Measurements from ENCODE around the gene OLFM3. TPM values are rescaled to one million over a fixed set of nuclear protein-coding genes. Genes with fewer than 3 reads are reported as not detected.

The OLFM3 gene
- total RNA-seq, 1 donor from 2014 or later, result not detected

GRCh38 chr1:101953623-101954022, 43.1 kb downstream of the OLFM3 start:
- ATAC-seq (no peak), DNase-seq (ENCODE audit: low spot score) (no peak)

- DNase-seq (ENCODE audit: low spot score) (no peak), ATAC-seq (no peak)
Measured at GRCh38 chr1:101945884-101946283, 50.8 kb downstream of the OLFM3 start.

- DNase-seq (ENCODE audit: low spot score) (no peak), ATAC-seq (no peak)
Measured at GRCh38 chr1:101943237-101943636, 53.5 kb downstream of the OLFM3 start.

- no peak for DNase-seq (ENCODE audit: low spot score)
- ATAC-seq, result no peak
Measured at GRCh38 chr1:101942516-101943193, 54.1 kb downstream of the OLFM3 start.

- ATAC-seq (no peak), DNase-seq (ENCODE audit: low spot score) (no peak)
Measured at GRCh38 chr1:101938681-101939080, 58.0 kb downstream of the OLFM3 start.

- ATAC-seq, result no peak
- no peak for DNase-seq (ENCODE audit: low spot score)
Measured at GRCh38 chr1:101929343-101929742, 67.4 kb downstream of the OLFM3 start.

GRCh38 chr1:101928829-101929228, 67.9 kb downstream of the OLFM3 start:
- DNase-seq (ENCODE audit: low spot score), result no peak
- no peak for ATAC-seq

GRCh38 chr1:101924700-101925099, 72.0 kb downstream of the OLFM3 start:
- DNase-seq (ENCODE audit: low spot score), result no peak
- no peak for ATAC-seq

- no peak for ATAC-seq
Measured at GRCh38 chr1:101920577-101920976, 76.1 kb downstream of the OLFM3 start.

GRCh38 chr1:101918277-101918676, 78.4 kb downstream of the OLFM3 start:
- DNase-seq (ENCODE audit: low spot score) (no peak), ATAC-seq (no peak)

More at GRCh38 chr1:101920577-101920976, 76.1 kb downstream of the OLFM3 start:
- no peak for DNase-seq (ENCODE audit: low spot score)

- DNase-seq (ENCODE audit: low spot score) (no peak), ATAC-seq (no peak)
Measured at GRCh38 chr1:101915597-101915996, 81.1 kb downstream of the OLFM3 start.

- DNase-seq (ENCODE audit: low spot score) (no peak), ATAC-seq (no peak)
Measured at GRCh38 chr1:101914473-101915242, 82.1 kb downstream of the OLFM3 start.

GRCh38 chr1:101911894-101912293, 84.8 kb downstream of the OLFM3 start:
- ATAC-seq (no peak), DNase-seq (ENCODE audit: low spot score) (no peak)

GRCh38 chr1:101908980-101909379, 87.7 kb downstream of the OLFM3 start:
- no peak for ATAC-seq
- DNase-seq (ENCODE audit: low spot score), result no peak

- ATAC-seq (no peak), DNase-seq (ENCODE audit: low spot score) (no peak)
Measured at GRCh38 chr1:101907264-101907663, 89.5 kb downstream of the OLFM3 start.

- DNase-seq (ENCODE audit: low spot score), result no peak
- no peak for ATAC-seq
Measured at GRCh38 chr1:101905283-101905835, 91.4 kb downstream of the OLFM3 start.

- DNase-seq (ENCODE audit: low spot score) (no peak), ATAC-seq (no peak)
Measured at GRCh38 chr1:101902199-101902598, 94.5 kb downstream of the OLFM3 start.

- no peak for ATAC-seq
- no peak for DNase-seq (ENCODE audit: low spot score)
Measured at GRCh38 chr1:101898137-101898536, 98.6 kb downstream of the OLFM3 start.

GRCh38 chr1:101884621-101885020, 112.1 kb downstream of the OLFM3 start:
- ATAC-seq (no peak), DNase-seq (ENCODE audit: low spot score) (no peak)

GRCh38 chr1:101875891-101876290, 120.8 kb downstream of the OLFM3 start:
- ATAC-seq (no peak), DNase-seq (ENCODE audit: low spot score) (no peak)

GRCh38 chr1:101873672-101874071, 123.1 kb downstream of the OLFM3 start:
- ATAC-seq, result no peak

GRCh38 chr1:101859941-101860340, 136.8 kb downstream of the OLFM3 start:
- ATAC-seq (no peak), DNase-seq (ENCODE audit: low spot score) (no peak)

More at GRCh38 chr1:101873672-101874071, 123.1 kb downstream of the OLFM3 start:
- no peak for DNase-seq (ENCODE audit: low spot score)
